HG03108 (cell line): ENCODE data around the gene SLC6A12.

ENCODE experiments used
- ATAC-seq: cut with Tn5 transposase; IDR thresholded peaks from one replicate; pipeline ENCODE4 v1.9.1; 2021; ENCODE audit warnings: moderate library complexity; ENCODE audit not compliant: unreplicated experiment

Gene SLC6A12

DNA sequence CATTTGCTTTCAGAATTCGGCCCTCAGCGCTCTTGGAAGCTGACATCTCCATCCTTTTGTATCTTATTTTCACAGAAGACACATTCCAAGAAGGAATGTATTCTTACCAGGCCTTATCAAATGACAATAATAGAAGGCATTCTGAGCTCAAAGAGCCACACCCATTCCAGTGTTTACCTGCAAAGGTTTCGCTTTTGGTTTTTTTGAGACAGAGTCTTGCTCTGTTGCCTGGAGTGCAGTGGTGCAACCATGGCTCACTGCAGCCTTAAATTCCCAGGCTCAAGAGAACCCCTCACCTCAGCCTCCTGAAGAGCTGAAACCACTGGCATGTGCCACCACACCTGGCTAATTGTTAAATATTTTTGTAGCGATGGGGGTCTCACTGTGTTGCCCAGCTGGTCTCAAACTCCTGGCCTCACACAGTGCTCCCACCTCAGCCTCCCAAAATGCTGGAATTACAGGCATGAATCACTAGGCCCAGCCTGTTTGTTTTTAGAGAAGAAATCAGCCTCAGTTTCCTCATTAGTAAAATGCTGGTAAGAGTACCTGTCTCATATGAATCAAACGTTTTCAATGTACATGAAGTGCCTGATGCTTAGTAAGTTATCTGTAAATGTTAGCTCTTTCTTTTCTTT, 69.2 kb downstream of the SLC6A12 start:
- ATAC-seq, result no peak

DNA sequence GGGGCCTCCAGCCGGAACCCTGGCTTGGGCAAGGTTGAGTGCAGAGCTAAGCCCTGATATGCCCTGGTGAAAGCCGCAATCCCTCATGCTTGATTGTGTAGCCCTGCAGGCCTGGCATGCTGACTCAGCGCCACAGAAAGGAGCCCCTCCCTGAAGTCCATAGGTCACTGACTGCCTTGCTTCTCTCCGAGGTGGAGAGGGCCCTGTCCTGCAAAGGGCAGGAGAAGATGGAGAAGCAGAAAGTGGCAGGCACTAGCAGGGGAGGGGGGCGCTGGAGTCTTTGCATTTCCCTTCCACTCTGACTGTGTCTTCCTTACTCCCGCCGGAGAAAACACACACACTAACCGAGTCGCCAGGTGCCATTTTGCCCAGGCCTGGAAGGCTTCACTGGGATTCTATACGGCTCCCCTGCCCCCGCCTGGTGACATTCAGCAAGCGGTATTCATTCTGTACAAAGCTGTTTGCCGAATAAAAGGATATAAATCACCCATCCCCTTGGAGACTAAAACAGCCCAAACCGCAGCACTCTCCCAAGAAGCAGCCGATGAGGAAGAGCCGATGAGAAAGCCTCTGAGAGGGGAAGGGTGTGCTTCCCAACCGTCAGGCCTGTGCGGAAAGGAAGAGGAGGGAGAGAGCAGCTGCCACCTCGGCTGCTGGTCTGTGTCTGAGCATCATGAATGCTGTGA, 69.8 kb downstream of the SLC6A12 start:
- ATAC-seq, result no peak

DNA sequence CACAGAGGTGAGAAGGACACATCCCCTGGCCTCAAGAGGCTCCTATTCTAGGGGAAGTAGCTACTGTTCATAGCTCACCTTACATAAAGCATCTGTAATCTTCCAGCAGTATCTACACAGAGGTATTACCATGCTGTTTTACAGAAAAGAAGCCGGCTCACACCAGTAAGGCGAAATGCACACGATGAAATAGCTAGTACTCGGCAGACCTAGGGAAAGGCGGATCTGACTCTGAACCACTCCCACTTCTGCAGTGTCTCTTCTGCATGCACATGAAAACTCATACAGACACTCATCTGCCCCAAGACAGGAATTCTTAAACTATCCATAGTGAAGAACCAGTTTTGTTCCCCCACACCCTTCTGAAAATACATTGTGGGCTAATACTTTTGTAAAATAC, 73.8 kb downstream of the SLC6A12 start:
- no peak for ATAC-seq
